IgD-negative memory B cell (primary cell): ENCODE results near the gene NRSN2. TPM values are rescaled to one million over a fixed set of nuclear protein-coding genes. Genes with fewer than 3 reads are reported as not detected.
"Not testable (repeated sequence)": the region's sequence is repeated elsewhere in the genome, so short reads cannot be mapped to it uniquely, and the experiment has no call there.

Experiments used
- H3K27ac Mint-ChIP-seq, 3 donors: one replicate each; pipeline ENCODE4 v1.8.0; 2020 to 2022; ENCODE audit warnings: mild to moderate bottlenecking in 3 of 3, mixed read lengths in 3 of 3, moderate library complexity in 1 of 3
- H3K27me3 Mint-ChIP-seq: one replicate; pipeline ENCODE4 v1.8.0; 2021; ENCODE audit warnings: mixed read lengths
- H3K36me3 Mint-ChIP-seq: one replicate; pipeline ENCODE4 v1.8.0; 2020; ENCODE audit warnings: mild to moderate bottlenecking, mixed read lengths
- H3K4me1 Mint-ChIP-seq, 3 donors: one replicate each; pipeline ENCODE4 v1.8.0; 2020 to 2022; ENCODE audit warnings: mixed read lengths in 3 of 3, mild to moderate bottlenecking in 1 of 3
- H3K4me3 Mint-ChIP-seq, 4 donors: one replicate each; pipeline ENCODE4 v1.8.0; 2020 to 2022; ENCODE audit warnings: mild to moderate bottlenecking in 4 of 4, mixed read lengths in 4 of 4, moderate library complexity in 3 of 4
- H3K9me3 Mint-ChIP-seq, 3 donors: one replicate each; pipeline ENCODE4 v1.8.0; 2020 to 2021; ENCODE audit warnings: mixed read lengths in 3 of 3, mild to moderate bottlenecking in 1 of 3
- polyA plus RNA-seq: library from polyadenylated mRNA; unstranded; fragments of 300-500 nt; fragmentation: Illumina TruSeq; gene quantifications from one replicate; pipeline ENCODE4 v1.2.3, GENCODE V29; 2021

The NRSN2 gene
- polyA plus RNA-seq, 1 donor from 2014 or later, result 6.2 TPM

DNA sequence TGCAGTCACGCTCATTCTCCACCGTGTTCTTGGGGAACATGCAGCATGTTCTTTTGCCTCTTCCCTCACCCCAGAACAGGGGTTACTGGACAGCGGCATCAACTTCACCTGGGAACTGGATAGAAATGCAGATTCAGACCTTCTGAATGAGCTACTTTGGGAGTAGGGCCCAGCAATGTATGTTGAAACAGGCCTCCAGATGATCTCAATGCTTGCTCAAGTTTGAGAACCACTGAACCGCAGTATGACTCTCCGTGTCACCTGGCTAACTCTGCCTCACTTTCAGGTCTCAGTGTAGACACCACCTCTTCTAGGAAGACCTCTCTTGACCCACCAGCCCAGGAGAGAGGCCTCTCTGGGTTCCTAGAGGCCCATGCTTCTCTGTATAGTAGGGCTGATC is 38.5 kb downstream of the NRSN2 start:
- Mint-ChIP-seq H3K27ac (no peak overlapping the region), H3K36me3 (peaks cover 6% of the 10 kb centered on the region), H3K9me3 (no peaks in the 10 kb centered on the region), H3K4me1 (peaks cover 5 to 17% (median 7%) of the 10 kb centered on the region in 3 donors), H3K4me3 (peak overlapping the region in 1 of 4 donors; percentile 12), H3K27me3 (no peaks in the 10 kb centered on the region)

DNA sequence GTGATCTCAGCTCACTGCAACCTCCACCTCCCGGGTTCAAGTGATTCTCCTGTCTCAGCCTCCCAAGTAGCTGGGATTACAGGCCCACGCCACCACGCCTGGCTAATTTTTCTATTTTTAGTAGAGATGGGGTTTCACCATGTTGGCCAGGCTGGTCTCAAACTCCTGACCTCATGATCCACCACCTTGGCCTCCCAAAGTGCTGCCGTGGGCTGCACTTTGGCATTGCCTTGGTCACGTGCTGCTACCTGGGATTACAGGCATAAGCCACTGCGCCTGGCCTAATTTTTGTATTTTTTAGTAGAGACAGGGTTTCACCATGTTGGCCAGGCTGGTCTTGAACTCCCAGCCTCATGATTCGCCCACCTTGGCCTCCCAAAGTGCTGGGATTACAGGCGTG is 39.7 kb downstream of the NRSN2 start:
- H3K4me1 Mint-ChIP-seq, result peaks cover 5 to 17% (median 7%) of the 10 kb centered on the region in 3 donors
- H3K27me3 Mint-ChIP-seq, H3K9me3 Mint-ChIP-seq, H3K36me3 Mint-ChIP-seq, H3K4me3 Mint-ChIP-seq, H3K27ac Mint-ChIP-seq: not testable (repeated sequence)

DNA sequence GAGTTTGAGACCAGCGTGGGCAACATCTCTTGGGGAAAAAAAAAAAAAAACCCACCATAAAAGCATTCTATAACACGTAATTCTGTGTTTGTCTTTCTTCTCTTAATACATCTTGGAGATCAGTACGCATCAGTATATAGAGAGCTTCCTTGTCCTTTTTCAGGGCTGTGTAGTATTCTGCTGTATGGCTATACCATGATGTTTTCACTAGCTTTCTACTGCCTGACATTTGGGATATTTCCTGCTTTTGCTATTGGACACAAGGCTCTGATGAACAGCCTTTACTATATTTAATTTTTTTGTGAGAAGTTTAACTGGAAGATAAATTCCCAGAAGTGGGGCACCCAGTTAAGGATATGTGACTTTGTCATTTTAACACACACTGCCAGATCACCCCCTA is 40.6 kb downstream of the NRSN2 start:
- Mint-ChIP-seq H3K9me3 (no peaks in the 10 kb centered on the region), H3K27ac (no peak overlapping the region), H3K4me3 (no peak overlapping the region), H3K4me1 (peaks cover 0 to 11% (median 5%) of the 10 kb centered on the region in 3 donors), H3K27me3 (no peaks in the 10 kb centered on the region), H3K36me3 (peaks cover 9% of the 10 kb centered on the region)

DNA sequence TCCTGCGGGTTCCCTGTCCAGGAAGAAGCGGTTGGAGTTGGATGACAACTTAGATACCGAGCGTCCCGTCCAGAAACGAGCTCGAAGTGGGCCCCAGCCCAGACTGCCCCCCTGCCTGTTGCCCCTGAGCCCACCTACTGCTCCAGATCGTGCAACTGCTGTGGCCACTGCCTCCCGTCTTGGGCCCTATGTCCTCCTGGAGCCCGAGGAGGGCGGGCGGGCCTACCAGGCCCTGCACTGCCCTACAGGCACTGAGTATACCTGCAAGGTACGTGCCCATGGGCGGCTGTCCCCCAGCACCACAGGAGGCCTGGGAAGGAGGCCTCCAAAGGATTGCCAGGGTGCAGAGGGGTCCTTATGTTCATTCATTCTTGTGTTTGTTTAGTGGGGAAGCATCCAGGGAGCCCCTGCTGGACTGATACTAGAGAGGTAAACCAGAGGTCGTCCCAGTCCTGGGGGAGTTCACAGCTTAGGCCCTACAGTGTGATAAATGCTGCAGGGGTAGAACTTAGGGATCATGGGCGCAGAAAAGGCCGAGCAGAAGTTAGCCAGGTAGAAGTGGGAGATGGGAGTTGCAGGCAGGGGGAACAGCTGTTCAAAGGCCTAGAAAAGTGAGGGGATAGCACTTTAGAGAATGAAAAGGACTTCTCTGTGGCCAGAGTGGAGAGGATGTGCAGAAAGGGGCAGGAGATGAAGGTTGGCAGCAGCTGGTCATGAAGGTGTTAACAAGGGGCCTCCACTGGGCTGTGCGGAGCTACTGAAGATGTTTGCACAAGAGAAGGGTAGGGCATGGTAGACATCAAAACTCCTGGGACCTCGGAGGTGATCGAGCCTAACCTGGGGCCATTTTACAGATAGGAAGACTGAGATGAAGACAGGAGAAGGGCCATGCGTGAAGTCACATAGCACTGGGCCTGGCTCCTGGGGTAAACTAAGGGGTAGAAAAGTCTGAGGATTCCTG is 41.4 kb downstream of the NRSN2 start:
- H3K36me3 Mint-ChIP-seq, result peaks cover 9% of the 10 kb centered on the region
- peaks cover 0 to 5% (median 5%) of the 10 kb centered on the region in 3 donors for H3K4me1 Mint-ChIP-seq
- H3K27me3 Mint-ChIP-seq, result no peaks in the 10 kb centered on the region
- H3K9me3 Mint-ChIP-seq, result no peaks in the 10 kb centered on the region
- H3K27ac Mint-ChIP-seq, result peak overlapping the region in 1 of 3 donors; percentile 53
- H3K4me3 Mint-ChIP-seq, result peak overlapping the region in 1 of 4 donors; percentile 39

DNA sequence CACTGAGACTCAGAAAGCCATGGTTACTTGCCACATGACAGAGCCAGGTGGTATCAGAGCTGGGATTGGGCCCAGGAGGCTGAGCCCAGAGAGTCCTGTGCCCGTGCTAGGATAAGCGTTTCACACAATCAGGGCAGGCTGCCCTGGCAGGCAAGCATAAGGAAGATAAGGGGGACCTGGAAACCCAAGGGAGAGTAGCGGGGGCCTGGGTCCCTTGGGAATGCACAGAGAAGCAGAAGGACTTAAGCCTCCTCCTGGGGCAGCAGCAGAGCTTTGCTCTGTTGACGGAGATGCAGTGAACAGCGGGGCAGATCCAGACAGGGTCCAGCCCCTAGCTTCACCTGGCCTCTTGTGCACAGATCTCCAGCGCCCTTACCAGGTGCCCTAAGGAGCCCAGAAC is 42.3 kb downstream of the NRSN2 start:
- Mint-ChIP-seq H3K9me3 (no peaks in the 10 kb centered on the region), H3K36me3 (peaks cover 10% of the 10 kb centered on the region), H3K4me3 (no peak overlapping the region), H3K27ac (no peak overlapping the region), H3K27me3 (no peaks in the 10 kb centered on the region), H3K4me1 (peaks cover 0 to 6% (median 3%) of the 10 kb centered on the region in 3 donors)

DNA sequence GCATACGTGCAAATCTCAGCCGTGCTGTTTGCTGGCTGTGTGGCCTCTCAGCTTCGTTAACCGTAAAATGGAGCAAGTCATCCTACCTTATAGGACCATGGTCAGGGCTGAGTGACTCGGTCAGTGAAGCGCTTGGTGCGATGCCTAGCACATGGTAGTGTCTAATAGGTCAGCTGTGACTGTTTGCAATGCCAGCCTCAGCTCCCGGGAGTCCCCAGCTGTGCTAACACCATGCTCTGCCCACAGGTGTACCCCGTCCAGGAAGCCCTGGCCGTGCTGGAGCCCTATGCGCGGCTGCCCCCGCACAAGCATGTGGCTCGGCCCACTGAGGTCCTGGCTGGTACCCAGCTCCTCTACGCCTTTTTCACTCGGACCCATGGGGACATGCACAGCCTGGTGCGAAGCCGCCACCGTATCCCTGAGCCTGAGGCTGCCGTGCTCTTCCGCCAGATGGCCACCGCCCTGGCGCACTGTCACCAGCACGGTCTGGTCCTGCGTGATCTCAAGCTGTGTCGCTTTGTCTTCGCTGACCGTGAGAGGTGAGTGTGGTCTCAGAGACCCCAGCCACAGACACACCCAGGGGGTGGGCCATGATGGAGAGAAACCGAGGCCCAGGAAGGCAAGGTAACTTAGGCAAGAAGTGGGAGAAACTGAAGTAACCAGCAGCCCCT is 44.3 kb downstream of the NRSN2 start:
- no peak overlapping the region for H3K27ac Mint-ChIP-seq

DNA sequence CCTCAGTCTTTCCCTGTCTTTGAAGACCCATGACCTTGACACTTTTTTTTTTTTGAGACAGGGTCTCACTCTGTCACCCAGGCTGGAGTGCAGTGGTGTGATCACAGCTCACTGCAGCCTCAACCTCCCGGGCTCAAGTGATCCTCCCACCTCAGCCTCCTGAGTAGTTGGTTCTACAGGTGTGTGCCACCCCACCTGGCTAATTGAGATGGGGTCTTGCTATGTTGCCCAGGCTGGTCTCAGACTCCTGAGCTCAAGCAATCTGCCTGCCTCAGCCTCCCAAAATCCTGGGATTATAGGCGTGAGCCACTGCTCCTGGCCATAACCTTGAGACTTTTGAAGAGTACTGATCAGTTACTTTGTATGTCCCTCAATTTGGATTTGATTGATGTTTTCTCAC is 46.4 kb downstream of the NRSN2 start:
- H3K36me3 Mint-ChIP-seq, result peaks cover 13% of the 10 kb centered on the region
- not testable (repeated sequence) for H3K9me3 Mint-ChIP-seq, H3K4me3 Mint-ChIP-seq, H3K27ac Mint-ChIP-seq, H3K4me1 Mint-ChIP-seq, H3K27me3 Mint-ChIP-seq

More for the DNA sequence above, 44.3 kb downstream of the NRSN2 start:
- no peaks in the 10 kb centered on the region for H3K27me3 Mint-ChIP-seq
- H3K9me3 Mint-ChIP-seq, result no peaks in the 10 kb centered on the region
- H3K4me3 Mint-ChIP-seq, result no peak overlapping the region
- H3K4me1 Mint-ChIP-seq, result peaks cover 0 to 3% (median 2%) of the 10 kb centered on the region in 3 donors
- H3K36me3 Mint-ChIP-seq, result peaks cover 13% of the 10 kb centered on the region

DNA sequence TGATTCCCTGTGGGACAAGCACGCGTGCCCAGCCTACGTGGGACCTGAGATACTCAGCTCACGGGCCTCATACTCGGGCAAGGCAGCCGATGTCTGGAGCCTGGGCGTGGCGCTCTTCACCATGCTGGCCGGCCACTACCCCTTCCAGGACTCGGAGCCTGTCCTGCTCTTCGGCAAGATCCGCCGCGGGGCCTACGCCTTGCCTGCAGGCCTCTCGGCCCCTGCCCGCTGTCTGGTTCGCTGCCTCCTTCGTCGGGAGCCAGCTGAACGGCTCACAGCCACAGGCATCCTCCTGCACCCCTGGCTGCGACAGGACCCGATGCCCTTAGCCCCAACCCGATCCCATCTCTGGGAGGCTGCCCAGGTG is 49.3 kb downstream of the NRSN2 start:
- no peak overlapping the region for H3K27ac Mint-ChIP-seq
- H3K36me3 Mint-ChIP-seq, result peaks cover 5% of the 10 kb centered on the region
- no peaks in the 10 kb centered on the region for H3K9me3 Mint-ChIP-seq
- no peak overlapping the region for H3K4me3 Mint-ChIP-seq
- H3K27me3 Mint-ChIP-seq, result no peaks in the 10 kb centered on the region
- peaks cover 0 to 2% (median 1%) of the 10 kb centered on the region in 3 donors for H3K4me1 Mint-ChIP-seq

DNA sequence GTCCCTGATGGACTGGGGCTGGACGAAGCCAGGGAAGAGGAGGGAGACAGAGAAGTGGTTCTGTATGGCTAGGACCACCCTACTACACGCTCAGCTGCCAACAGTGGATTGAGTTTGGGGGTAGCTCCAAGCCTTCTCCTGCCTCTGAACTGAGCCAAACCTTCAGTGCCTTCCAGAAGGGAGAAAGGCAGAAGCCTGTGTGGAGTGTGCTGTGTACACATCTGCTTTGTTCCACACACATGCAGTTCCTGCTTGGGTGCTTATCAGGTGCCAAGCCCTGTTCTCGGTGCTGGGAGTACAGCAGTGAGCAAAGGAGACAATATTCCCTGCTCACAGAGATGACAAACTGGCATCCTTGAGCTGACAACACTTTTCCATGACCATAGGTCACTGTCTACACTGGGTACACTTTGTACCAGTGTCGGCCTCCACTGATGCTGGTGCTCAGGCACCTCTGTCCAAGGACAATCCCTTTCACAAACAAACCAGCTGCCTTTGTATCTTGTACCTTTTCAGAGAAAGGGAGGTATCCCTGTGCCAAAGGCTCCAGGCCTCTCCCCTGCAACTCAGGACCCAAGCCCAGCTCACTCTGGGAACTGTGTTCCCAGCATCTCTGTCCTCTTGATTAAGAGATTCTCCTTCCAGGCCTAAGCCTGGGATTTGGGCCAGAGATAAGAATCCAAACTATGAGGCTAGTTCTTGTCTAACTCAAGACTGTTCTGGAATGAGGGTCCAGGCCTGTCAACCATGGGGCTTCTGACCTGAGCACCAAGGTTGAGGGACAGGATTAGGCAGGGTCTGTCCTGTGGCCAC is 49.9 kb downstream of the NRSN2 start:
- no peaks in the 10 kb centered on the region for H3K9me3 Mint-ChIP-seq
- H3K4me1 Mint-ChIP-seq, result peaks cover 3 to 4% (median 4%) of the 10 kb centered on the region in 3 donors
- H3K27ac Mint-ChIP-seq, result no peak overlapping the region
- no peaks in the 10 kb centered on the region for H3K27me3 Mint-ChIP-seq
- peaks cover 5% of the 10 kb centered on the region for H3K36me3 Mint-ChIP-seq
- H3K4me3 Mint-ChIP-seq, result no peak overlapping the region

DNA sequence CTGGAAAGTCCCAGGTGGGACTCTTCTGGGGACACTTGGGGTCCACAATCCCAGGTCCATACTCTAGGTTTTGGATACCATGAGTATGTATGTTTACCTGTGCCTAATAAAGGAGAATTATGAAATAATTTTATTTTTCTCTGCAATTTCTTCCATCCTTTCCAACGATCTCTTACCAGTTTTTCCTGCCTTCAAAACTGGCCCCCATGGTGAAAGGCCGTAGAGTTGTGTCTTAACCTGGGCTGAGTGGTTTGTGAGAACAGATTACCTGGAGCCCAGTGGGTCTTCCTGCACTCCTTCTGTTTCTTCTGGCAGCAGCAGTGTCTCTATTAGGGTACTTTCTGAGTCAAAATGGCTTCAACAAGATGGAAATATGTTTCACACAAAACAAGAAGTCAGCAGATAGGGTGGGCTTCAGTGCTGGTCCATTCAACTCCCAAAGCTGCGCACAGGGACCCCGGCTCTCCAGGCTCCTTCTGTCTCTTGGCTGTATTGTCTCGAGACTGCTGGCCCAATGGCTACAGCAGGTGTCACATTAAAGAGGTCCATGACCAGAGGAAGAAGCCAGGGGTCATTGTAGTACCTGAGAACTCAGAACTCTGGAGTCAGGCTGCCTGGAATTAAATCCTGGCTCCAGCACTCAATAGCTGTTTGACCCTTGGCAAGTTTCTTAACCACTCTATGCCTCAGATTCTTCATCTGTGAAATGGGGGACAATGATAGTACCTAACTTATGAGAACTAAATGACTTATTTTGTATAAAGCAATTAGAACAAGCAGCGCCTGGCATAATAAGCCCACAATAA is 50.7 kb downstream of the NRSN2 start:
- H3K4me3 Mint-ChIP-seq, result peak overlapping the region in 1 of 4 donors; percentile 29
- H3K36me3 Mint-ChIP-seq, result peaks cover 5% of the 10 kb centered on the region
- H3K27me3 Mint-ChIP-seq, result no peaks in the 10 kb centered on the region
- peak overlapping the region in 1 of 3 donors; percentile 50 for H3K27ac Mint-ChIP-seq
- peaks cover 4 to 10% (median 9%) of the 10 kb centered on the region in 3 donors for H3K4me1 Mint-ChIP-seq
- no peaks in the 10 kb centered on the region for H3K9me3 Mint-ChIP-seq

DNA sequence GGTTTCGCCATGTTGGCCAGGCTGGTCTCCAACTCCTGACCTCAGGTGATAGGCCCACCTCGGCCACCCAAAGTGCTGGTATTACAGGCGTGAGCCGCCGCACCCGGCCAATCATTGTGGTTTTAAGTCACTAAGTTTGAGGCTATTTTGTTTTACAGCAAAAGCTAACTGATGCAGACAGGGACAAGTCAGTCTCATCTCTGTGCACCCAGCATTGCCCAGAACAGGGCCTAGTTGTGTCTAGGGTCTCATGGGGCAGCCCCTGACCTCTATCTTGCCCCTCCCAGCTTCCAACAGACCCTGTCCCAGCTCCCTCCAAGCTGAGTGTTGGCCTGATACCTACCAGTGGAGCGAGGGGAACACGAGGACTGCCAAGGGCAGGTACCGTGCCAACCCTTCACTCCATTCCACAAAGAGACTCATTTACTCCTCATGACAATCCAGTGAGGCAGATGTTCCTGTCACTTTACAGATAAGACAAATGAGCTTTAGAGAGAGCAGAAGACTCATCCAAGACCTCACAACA is 52.3 kb downstream of the NRSN2 start:
- Mint-ChIP-seq H3K4me1 (peaks cover 9 to 16% (median 14%) of the 10 kb centered on the region in 3 donors), H3K4me3 (no peak overlapping the region), H3K27me3 (no peaks in the 10 kb centered on the region), H3K27ac (no peak overlapping the region), H3K9me3 (peaks cover 0 to 3% (median 0%) of the 10 kb centered on the region in 3 donors), H3K36me3 (peaks cover 3% of the 10 kb centered on the region)

DNA sequence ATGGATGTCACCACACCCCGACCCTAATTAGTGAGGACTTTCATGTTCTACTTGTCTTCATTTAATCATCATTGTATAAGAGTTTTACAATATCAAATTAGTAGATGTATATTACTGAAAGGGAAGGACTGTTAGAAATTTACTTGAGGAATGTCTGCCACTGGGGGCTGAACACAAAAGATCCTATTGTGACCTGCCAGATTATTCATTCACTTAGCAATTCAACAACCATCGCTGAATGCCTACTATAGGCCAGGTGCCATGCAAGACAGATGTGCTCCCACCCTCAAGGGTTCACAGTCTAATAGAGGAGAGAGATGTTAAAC is 53.2 kb downstream of the NRSN2 start:
- Mint-ChIP-seq H3K9me3 (peaks cover 0 to 3% (median 0%) of the 10 kb centered on the region in 3 donors), H3K4me3 (no peak overlapping the region), H3K27ac (no peak overlapping the region)

DNA sequence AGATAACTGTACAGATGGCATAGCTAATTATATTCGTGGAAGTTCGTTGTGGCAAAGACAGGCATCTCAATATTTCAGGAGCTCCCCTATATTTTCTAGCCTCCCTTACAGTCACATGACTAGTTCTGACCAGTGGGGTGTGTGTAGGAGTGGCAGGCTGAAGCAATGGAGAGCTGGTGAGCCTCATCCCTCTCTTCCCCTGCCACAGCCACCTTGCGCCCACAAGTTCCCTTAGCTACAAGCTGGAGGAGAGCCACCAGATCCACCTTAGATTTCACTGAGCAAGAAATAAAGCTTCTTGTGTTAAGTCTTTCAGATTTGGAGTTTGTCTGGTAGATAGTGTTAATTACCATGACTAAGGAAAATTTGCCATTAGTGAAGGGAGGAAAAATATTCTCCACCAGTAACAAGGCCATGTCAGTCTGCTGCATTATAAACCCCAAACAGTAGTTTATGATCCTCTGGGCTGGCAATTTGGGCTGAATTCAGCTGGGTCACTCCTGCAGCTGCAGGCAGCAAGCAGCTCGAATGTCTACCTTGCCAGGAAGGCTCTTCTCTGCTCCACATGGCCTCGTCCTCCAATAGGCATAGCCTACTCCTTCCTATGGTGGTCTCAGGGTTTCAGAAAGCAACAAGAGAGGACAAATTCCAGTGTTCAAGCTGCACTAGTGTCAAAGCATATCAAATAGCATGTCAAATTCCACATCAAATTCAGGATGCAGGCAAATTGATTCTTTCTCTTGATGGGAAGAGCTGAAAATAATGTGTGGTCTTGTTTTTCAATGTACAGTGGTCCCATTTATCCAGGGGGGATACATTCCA is 53.8 kb downstream of the NRSN2 start:
- H3K36me3 Mint-ChIP-seq, result peaks cover 1% of the 10 kb centered on the region
- no peak overlapping the region for H3K27ac Mint-ChIP-seq
- no peak overlapping the region for H3K4me3 Mint-ChIP-seq
- no peaks in the 10 kb centered on the region for H3K27me3 Mint-ChIP-seq
- peaks cover 9 to 18% (median 14%) of the 10 kb centered on the region in 3 donors for H3K4me1 Mint-ChIP-seq
- peaks cover 0 to 3% (median 0%) of the 10 kb centered on the region in 3 donors for H3K9me3 Mint-ChIP-seq

More for the DNA sequence above, 53.2 kb downstream of the NRSN2 start:
- Mint-ChIP-seq H3K36me3 (peaks cover 1% of the 10 kb centered on the region), H3K4me1 (peaks cover 9 to 16% (median 14%) of the 10 kb centered on the region in 3 donors), H3K27me3 (no peaks in the 10 kb centered on the region)
